Endothelial cell of umbilical vein (primary cell): ENCODE measurements around the gene SAYSD1. TPM values are rescaled to one million over a fixed set of nuclear protein-coding genes. Genes with fewer than 3 reads are reported as not detected.

Experiments
- BruUV-seq: library from RNA; stranded (reverse); fragments of 400-500 nt; replicated peaks from 2 replicates; lab custom pipeline; 2021; lab: Mats Ljungman, UMichigan
- CTCF ChIA-PET: fragments of 300-600, 350-600 bp; sonication (Branson Sonifier 250); formaldehyde crosslinking; loops from one replicate; lab custom pipeline; 2021; ENCODE audit warnings: antibody characterized with exemption, inconsistent platforms; lab: Charles Lee
- POLR2A ChIA-PET: fragments of 300-600, 350-600 bp; sonication (Branson Sonifier 250); formaldehyde crosslinking; loops from one replicate; lab custom pipeline; 2021; ENCODE audit warnings: antibody characterized with exemption, inconsistent platforms; lab: Charles Lee
- DNase-seq: peaks from one replicate; pipeline ENCODE4 v3.0.0-alpha.2; 2011; ENCODE audit warnings: low read depth, low spot score
- FAIRE-seq: peaks from 2 replicates; lab custom pipeline; 2011; peaks lifted over from hg19 to GRCh38; lab: Jason Lieb, UNC
- H2AFZ ChIP-seq: 2 replicates; pipeline ENCODE4 v1.6.0; 2012; ENCODE audit warnings: low read depth, low read length, control low read depth, inconsistent platforms
- H3K27ac ChIP-seq: 2 replicates; pipeline ENCODE4 v1.5.1; 2011; ENCODE audit warnings: low read depth, mild to moderate bottlenecking, control low read depth, low read length, moderate library complexity; ENCODE audit not compliant: insufficient read depth
- H3K27me3 ChIP-seq, 2 experiments: 2 replicates each; pipeline versions ENCODE4 v1.6.0 to v1.6.1; 2011; ENCODE audit warnings: low read length in 2 of 2, mixed read lengths in 1 of 2; ENCODE audit not compliant: control insufficient read depth in 2 of 2, insufficient read depth in 2 of 2
- H3K36me3 ChIP-seq, 2 experiments: 2 replicates in 1 of 2; 3 replicates in 1 of 2; pipeline ENCODE4 v1.5.1; 2011; ENCODE audit warnings: low read length in 2 of 2, mild to moderate bottlenecking in 1 of 2, moderate library complexity in 1 of 2; ENCODE audit not compliant: control insufficient read depth in 2 of 2, insufficient read depth in 2 of 2; ENCODE audit errors: extremely low read depth in 1 of 2
- H3K4me1 ChIP-seq: 3 replicates; pipeline ENCODE4 v1.5.1; 2011; ENCODE audit warnings: mild to moderate bottlenecking, low read length; ENCODE audit not compliant: control insufficient read depth, insufficient read depth; ENCODE audit errors: extremely low read depth
- H3K4me2 ChIP-seq: 2 replicates; pipeline ENCODE4 v1.6.1; 2011; ENCODE audit warnings: low read length, control low read depth, mixed read lengths; ENCODE audit not compliant: insufficient read depth
- H3K4me3 ChIP-seq, 3 experiments: fragments of 200-600 bp in 1 of 3; sonication (generic), shearing (Covaris generic) in 1 of 3; replicated peaks in 1 of 3; 2 replicates each; pipeline ENCODE4 v1.5.1; 2011 to 2016; ENCODE audit warnings: control low read depth in 3 of 3, low read length in 3 of 3, mild to moderate bottlenecking in 2 of 3, inconsistent platforms in 1 of 3, low read depth in 1 of 3, moderate library complexity in 1 of 3; ENCODE audit not compliant: insufficient read depth in 1 of 3
- H3K79me2 ChIP-seq: 2 replicates; pipeline ENCODE4 v1.6.0; 2012; ENCODE audit warnings: low read length, inconsistent platforms; ENCODE audit not compliant: control insufficient read depth, insufficient read depth
- H3K9ac ChIP-seq: replicated peaks from 2 replicates; pipeline ENCODE3; 2011; ENCODE audit warnings: low read length, control low read depth; ENCODE audit not compliant: insufficient read depth; ENCODE audit errors: extremely low read depth
- H3K9me1 ChIP-seq: replicated peaks from 3 replicates; pipeline ENCODE4 v1.6.0; 2011; ENCODE audit warnings: mild to moderate bottlenecking, low read length; ENCODE audit not compliant: control insufficient read depth, insufficient read depth; ENCODE audit errors: extremely low read depth
- H3K9me3 ChIP-seq: replicated peaks from 2 replicates; pipeline ENCODE4 v1.5.1; 2012; ENCODE audit warnings: low read length, inconsistent platforms; ENCODE audit not compliant: control insufficient read depth, insufficient read depth
- H4K20me1 ChIP-seq: replicated peaks from 2 replicates; pipeline ENCODE3; 2011; ENCODE audit warnings: mild to moderate bottlenecking, low read length; ENCODE audit not compliant: control insufficient read depth, insufficient read depth; ENCODE audit errors: extremely low read depth
- CTCF ChIP-seq, 2 donors: IDR thresholded peaks; 1 replicate in 1 of 2; 2 replicates in 1 of 2; pipeline ENCODE4 v1.5.1; 2011; ENCODE audit warnings: low read length in 2 of 2, mild to moderate bottlenecking in 2 of 2, moderate library complexity in 2 of 2, control low read depth in 1 of 2, inconsistent platforms in 1 of 2, low read depth in 1 of 2; ENCODE audit not compliant: insufficient read depth in 1 of 2; ENCODE audit errors: extremely low read depth in 1 of 2
- EZH2 ChIP-seq: IDR thresholded peaks from 2 replicates; pipeline ENCODE4 v1.6.1; 2012; ENCODE audit warnings: borderline replicate concordance, low read depth, mild to moderate bottlenecking, moderate library complexity, low read length, inconsistent platforms; ENCODE audit not compliant: severe bottlenecking
- FOS ChIP-seq: IDR thresholded peaks from 2 replicates; pipeline ENCODE4 v1.6.1; 2011; ENCODE audit warnings: mild to moderate bottlenecking, low read length, moderate library complexity, borderline replicate concordance; ENCODE audit not compliant: insufficient read depth
- GATA2 ChIP-seq: IDR thresholded peaks from 2 replicates; pipeline ENCODE4 v1.7.0; 2011; ENCODE audit warnings: low read depth, mild to moderate bottlenecking, moderate library complexity, mixed read lengths, low read length; ENCODE audit not compliant: insufficient read length, insufficient read depth
- JUN ChIP-seq: IDR thresholded peaks from 2 replicates; pipeline ENCODE4 v1.6.1; 2011; ENCODE audit warnings: borderline replicate concordance, low read depth; ENCODE audit not compliant: insufficient read length, insufficient read depth
- MYC ChIP-seq: IDR thresholded peaks from one replicate; pipeline ENCODE4 v1.6.1; 2011; ENCODE audit warnings: mild to moderate bottlenecking, low read depth, low read length
- POLR2A ChIP-seq: IDR thresholded peaks from 2 replicates; pipeline ENCODE4 v1.6.1; 2012; ENCODE audit warnings: low read depth, mild to moderate bottlenecking, control low read depth, low read length
- POLR2AphosphoS5 ChIP-seq: IDR thresholded peaks from 2 replicates; pipeline ENCODE4 v1.6.1; 2012; ENCODE audit warnings: low read depth, mild to moderate bottlenecking, control low read depth, low read length, moderate library complexity; ENCODE audit not compliant: insufficient read depth
- dilution Hi-C: fragments of 300-500 bp; cut with MboI; formaldehyde crosslinking; loops from one replicate; pipeline ENCODE4 v1.15.0; 2019; ENCODE audit warnings: low sequenced_read_pairs; ENCODE audit not compliant: extremely low pct_ligation_motif_present
- intact Hi-C: fragments of 100-400 bp; cut with micrococcal nuclease; formaldehyde crosslinking; loops from one replicate; pipeline ENCODE4 v1.10.0; 2022
- polyA plus RNA-seq, 4 experiments: library from polyadenylated mRNA; depleted of rRNA in 3 of 4; stranded (reverse) in 3 of 4; unstranded in 1 of 4; fragments of >200 nt; gene quantifications; 2 replicates each; pipeline versions ENCODE4 v1.2.1 to v1.2.3, GENCODE V29; 2011 to 2012; ENCODE audit warnings: missing spikeins in 1 of 4
- total RNA-seq: library from RNA; stranded (reverse); gene quantifications from 2 replicates; pipeline ENCODE4 v1.2.3, GENCODE V29; 2021
- TF ChIP-seq, protein P1 (sequence below): IDR thresholded peaks from 2 replicates; pipeline ENCODE4 v1.6.1; 2011; ENCODE audit not compliant: insufficient read depth, insufficient read length

Gene SAYSD1
- total and polyA plus RNA-seq, 2 donors (not counting 3 experiments of a cell fraction or from before 2014, with no cell fraction given), result 9.0 to 9.7 TPM

- intact Hi-C loops, result no loop called here
- FAIRE-seq, result no peak
- dilution Hi-C loops, result no loop called here
- H3K4me2 ChIP-seq, result no peak overlapping the region
- DNase-seq, result no peak
- no peak for TF ChIP-seq JUN
- TF ChIP-seq FOS, result no peak
- TF ChIP-seq CTCF (IDR thresholded peaks at IDR 0.05; ENCODE audit: extremely low read depth in 1 of 2, insufficient read depth in 1 of 2, low read depth in 1 of 2, low read length in 2 of 2), result no peak
- TF ChIP-seq POLR2AphosphoS5, result no peak
- TF ChIP-seq, protein P1, sequence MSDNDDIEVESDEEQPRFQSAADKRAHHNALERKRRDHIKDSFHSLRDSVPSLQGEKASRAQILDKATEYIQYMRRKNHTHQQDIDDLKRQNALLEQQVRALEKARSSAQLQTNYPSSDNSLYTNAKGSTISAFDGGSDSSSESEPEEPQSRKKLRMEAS, result no peak
- TF ChIP-seq POLR2A, result no peak
- TF ChIP-seq GATA2, result no peak
- no peak for TF ChIP-seq MYC
- no peak for TF ChIP-seq EZH2
- H3K9me3 ChIP-seq, result no peaks in the 10 kb centered on the region
- peaks cover 11% of the 10 kb centered on the region for H3K4me1 ChIP-seq
- ChIA-PET POLR2A (no interaction called here), CTCF (no interaction called here)
- no peaks in the 10 kb centered on the region for H3K9me1 ChIP-seq
- H4K20me1 ChIP-seq, result no peaks in the 10 kb centered on the region
- peaks cover 2 to 9% of the 10 kb centered on the region in 2 experiments for H3K27me3 ChIP-seq
- H3K27ac ChIP-seq, result no peak overlapping the region
- H3K4me3 ChIP-seq, result no peak overlapping the region
- H2AFZ ChIP-seq, result no peak overlapping the region
- H3K36me3 ChIP-seq, result no peaks in the 10 kb centered on the region
- H3K79me2 ChIP-seq, result no peaks in the 10 kb centered on the region
- H3K9ac ChIP-seq, result no peak overlapping the region
- BruUV-seq, result no TSS peak
These were observed 3.9 kb upstream of the SAYSD1 start for GRCh38 chr6:39118921-39119320.
